Eye (tissue), 1 donor: Measurements from ENCODE around the gene IFI27L1.

Experiments used
- DNase-seq: peaks from one replicate; pipeline ENCODE4 v3.0.0-alpha.2; 2015

IFI27L1 gene

DNA sequence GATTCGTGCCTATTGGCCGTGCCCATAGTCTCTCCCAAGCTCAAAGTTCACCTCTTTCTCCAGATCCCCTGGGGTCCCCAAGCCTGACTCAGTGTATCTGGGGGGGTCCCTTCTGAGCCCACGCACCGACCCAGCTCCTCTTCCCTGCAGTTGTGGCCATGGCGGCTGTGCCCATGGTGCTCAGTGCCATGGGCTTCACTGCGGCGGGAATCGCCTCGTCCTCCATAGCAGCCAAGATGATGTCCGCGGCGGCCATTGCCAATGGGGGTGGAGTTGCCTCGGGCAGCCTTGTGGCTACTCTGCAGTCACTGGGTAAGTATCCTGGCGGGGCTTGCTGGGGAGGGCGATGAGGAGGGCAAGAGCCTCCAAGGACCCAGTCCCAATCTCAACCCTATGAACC is 34.5 kb downstream of the IFI27L1 start:
- no peak for DNase-seq

DNA sequence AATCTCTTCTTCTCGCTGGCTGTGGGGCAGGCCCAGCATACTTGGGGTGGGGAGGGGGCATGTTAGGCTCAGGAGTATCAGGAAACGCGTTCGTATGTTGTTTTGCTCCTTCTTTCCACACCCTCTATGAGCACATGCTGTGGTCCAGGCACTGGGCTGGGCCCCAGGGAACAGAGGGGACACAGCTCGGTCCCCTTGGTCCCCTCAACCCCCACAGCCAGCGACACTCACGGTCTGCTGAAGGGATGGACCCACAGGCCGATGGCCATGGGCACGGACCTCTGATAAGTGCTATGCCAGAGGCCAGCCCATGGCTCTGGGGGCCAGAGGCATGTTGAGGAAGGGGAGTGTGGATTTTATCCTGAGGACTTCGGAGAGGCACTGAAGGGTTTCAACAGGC is 35.6 kb downstream of the IFI27L1 start:
- DNase-seq = no peak

DNA sequence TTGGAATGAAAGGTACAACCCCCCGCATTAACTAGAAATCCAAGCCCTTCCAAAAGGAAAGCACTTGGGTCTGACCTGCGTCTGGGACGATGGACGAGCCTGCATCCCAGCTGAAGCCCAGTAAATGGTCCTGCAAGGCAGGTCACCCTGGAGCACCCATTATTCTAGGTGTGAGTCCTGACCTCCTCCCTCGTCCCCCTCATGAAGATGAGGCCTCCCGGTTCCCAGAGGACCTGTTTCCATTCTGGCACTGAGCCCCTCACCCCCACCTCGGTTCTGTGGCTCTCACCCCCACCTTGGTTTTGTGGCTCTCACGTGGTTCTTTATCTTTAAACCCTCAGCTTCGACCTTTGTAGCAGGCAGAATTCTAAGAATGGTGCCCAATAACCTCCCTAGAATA is 36.7 kb downstream of the IFI27L1 start:
- no peak for DNase-seq

DNA sequence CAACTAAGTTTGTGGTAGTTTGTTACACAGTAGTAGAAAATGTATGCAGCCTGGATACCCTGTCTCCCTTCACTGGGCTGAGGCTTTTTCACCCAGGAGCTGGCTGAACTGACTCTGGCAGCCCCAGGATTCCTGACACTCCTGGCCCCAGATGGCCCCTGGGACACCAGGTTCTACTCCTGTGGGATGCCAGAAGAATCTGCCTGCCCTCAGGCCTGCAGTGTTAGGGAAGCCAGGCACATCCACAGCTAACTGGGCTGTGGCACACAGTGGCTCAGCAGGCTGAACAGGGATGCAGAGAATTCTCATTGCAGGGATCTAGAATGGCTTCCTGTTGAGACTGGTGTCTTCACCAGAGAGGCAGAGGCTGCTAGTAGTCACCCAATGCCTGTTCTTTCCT is 38.0 kb downstream of the IFI27L1 start:
- DNase-seq = no peak

DNA sequence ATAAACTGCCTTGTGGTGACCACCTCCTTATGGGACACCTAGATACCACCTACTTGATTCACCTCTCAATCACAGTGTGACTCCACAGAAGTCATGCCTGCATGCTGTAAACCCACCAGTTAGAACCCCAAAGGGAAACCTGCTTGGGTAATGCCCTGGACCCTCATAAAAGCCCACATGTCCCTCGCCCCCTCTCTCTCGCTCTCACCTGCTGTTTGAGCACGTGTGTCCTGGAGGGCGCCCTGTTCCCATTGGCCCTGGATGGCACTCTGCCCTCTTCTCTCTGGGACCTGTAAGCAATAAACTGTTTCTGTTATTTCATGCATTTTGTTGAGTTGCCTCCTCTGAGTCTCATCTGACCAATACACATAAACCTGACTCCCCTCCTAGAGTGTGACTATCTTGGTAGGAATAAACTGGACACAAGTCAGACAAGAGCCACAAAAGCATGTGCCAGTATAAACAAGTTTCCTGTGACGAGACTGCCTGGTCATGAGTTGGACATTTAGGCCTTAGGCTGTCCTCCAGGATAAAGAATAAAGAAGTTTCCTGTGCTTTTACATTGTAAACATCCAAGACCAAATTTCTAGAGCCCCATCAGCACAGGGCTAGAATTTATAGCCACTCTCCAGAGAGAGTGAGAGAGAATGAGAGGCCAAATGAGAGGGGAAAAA is 39.7 kb downstream of the IFI27L1 start:
- no peak for DNase-seq

DNA sequence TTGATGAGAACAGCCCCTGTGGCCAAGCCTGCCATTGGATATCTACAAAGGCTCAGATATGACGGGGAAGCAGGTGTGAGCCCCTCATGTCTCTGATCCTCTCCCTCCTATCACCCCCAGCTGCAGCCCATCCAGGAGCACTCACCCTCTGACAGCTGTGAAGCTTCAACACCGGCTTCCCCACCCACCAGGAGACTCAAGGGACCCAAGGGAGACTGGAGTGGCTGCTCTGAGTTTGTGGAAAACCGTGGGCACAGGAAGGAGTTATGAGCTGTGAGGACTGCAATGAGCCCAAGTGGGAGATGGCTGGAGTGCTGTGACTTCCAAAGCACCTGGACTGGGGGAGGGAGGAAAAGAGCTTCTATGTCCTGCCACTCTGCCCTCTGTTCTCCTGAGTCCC is 40.4 kb downstream of the IFI27L1 start:
- DNase-seq = no peak

DNA sequence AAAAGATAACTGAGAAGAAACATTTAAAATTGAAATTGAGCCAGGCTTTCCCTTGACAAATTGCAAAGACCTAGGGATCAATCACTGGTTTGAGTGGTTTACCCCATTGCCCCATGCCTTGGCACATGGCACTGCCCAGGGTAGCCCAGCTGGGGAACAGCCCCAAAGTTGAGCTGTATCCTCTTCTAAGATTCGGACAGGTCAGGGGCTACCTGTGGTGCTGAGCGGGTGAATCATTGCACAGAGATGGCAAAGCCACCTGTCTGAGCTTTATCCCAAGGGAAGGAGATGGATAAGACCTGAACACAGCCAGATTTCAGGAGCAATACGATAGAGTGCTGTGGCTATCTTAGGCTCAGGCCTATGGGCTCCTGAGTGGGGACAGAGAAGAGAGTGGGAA is 41.3 kb downstream of the IFI27L1 start:
- DNase-seq = no peak

DNA sequence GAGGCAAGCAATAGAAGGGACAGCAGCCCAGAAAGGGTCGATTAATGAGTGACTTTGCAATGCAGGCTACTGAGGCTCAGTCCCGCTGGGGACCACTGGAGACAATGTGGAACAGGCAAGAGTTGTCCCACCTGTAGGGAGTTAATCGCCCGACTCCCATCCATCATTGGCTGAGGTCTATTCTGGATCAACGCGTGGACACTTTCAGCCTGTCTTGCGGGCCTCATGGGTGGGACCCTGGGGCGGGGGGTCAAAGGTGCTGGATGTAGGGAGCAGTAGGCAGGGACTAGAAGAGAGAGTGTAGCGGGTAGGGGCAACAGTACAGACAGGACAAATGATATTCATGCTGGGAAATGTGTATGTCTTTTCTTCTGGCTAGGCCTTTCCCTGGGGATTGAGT is 42.2 kb downstream of the IFI27L1 start:
- DNase-seq = no peak

DNA sequence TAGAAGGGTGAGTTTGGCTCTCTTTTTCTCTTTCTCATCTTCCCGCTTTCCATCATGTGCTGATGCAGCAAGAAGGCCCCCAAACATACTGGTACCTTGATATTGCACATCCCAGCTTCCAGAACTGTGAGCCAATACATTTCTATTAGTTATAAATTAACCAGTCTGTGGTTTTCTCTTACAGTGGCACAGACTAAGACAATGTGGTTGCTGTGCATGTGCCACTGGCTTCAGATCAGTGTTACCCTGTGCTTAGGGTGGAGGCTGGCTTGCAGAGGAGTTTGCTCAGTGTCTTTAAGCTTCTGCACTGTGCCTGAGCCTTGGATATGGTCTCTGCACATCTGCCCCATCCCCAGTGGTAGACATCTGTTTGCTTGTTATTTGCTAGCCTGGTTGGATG is 42.8 kb downstream of the IFI27L1 start:
- no peak for DNase-seq

DNA sequence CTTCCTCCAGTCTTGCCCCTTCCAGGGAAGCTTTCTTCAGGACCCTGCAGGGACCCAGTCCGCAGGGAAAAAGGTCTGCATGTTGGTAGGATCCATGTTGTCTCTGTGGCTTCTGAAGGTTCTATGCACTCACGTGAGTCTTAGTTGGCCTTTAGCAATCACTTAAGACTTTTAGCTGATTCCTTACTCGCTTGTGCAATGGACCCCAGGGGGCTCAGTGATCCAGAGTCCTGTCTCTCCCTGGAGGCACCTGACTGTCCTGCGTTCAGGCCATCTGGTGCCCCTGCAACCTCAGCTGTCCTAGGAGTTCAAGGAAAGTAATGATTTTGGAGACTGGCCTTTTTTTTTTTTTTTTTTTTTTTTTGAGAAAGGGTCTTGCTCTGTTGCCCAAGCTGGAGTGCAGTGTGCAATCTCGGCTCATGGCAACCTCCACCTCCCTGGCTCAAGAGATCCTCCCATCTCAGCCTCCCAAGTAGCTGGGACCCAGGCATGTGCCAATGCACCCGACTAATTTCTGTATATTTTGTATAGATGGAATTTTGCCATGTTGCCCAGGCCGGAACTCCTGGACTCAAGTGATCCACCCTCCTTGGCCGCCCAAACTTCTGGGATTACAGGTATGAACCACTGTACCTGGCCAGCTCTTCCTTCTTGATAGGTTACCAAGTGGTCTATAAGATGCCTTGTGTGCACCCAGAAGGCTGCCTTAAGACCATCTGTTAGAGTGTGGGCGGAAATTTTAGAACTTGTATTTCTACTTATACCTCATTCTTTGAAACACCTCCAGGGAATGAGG is 43.7 kb downstream of the IFI27L1 start:
- no peak for DNase-seq

DNA sequence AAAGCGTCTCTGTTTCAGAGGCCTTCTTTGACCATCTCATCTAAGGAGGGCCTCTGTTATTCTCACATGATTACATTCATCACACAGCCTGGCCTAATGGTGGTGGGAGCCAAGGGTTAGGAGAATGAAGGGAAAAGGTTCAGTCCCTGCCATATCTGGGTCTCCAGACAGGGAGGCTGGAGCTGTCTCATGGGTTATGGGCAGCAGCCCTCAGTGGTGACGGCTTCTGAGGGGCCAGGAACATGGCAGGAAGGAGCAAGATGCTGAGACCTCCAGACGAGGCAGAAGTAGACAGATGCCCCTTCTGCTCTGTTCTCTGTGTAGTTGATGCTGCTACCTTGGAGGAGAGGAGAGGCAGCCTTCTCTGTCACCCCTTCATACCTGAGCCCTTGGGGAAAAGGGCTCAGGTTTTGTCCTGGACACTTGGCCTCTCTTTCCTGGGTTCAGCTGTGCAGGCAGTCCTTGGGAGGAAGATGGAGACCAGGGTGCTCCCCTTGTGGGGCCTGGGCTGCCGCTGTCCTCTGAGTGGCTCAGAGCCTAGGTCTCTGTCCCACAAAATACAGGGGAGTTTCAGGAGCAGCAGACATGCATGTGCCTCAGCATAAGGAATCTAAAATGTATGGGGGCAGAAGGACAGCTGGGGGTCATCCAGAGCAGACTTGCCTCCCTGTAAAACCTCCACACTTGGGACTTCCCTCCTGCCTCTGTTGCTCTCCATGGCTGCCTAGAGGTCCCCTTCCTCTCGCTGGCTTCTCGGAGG is 44.7 kb downstream of the IFI27L1 start:
- no peak for DNase-seq

DNA sequence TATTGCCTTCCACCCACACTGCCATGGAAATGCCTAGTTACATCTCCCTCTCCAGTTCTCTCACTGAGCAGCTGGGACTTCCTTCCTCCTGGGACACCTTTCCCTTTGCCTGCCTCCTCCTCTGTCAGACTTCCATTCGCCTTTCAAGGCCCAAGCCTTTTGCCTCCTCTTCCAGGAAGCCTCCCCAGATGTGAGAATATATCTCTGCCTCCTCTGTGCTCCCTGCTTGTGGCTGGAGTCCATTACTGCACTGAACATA is 45.2 kb downstream of the IFI27L1 start:
- DNase-seq = no peak

DNA sequence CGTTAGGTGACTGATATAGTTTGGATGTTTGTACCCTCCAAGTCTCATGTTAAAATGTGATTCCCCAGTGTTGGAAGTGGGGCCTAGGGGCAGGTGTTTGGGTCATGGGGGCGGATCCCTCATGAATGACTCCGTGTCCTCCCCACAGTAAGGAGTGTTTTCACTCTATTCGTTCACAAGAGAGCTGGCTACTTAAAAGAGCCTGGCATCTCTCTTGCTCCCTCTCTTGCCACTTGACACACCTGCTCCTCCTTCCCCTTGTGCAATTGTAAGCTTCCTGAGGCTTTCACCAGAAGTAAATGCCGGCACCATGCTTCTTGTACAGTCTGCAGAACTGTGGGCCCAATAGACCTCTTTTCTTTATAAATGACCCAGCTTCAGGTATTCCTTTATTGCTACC is 45.7 kb downstream of the IFI27L1 start:
- no peak for DNase-seq

DNA sequence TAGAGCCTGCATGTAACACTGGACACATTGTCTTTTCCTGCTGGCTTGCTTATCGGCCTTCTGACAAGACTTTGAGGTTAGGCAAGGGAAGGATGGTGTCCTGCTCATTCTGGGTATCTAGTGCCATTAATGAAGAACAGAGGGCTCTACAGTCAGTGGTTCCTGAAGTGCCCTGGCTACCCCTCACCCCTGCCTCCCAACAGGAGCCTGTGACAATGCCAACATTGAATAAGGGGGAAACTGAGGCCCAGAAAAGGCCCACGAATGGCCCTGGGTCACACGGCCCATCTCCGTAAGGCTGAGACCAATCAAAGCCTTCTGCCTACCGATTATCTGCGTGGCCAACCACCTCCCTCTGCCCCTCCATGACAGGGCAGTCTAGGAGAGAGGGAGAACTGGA is 46.2 kb downstream of the IFI27L1 start:
- no peak for DNase-seq

DNA sequence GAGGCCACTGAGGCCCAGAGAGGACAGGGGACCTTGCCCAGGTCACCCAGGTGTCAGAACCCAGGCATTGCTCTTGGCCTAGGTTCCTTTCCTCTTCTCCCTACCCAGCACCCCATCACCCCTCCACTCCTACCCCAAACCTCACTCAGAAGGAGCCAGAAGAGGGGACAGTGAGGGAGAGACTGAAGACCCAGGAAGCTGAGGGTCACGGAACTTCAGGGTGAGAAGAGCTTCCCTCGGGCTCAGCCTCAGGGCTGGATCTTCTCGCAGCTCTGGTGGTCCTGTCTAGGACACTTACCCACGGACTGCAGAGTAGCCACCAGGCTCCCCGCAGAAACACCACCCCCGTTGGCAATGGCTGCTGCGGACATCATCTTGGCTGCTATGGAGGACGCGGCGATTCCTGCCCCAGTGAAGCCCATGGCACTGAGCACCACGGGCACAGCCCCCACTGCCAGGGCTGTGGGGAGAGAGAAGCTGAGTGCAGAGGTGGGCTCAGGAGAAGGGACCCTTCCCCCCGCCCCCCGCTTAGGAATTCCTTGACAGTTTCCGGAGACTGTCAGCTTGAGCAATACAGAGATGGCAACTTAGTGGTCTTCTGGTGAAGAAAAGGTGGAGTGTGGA is 47.2 kb downstream of the IFI27L1 start:
- DNase-seq = no peak

DNA sequence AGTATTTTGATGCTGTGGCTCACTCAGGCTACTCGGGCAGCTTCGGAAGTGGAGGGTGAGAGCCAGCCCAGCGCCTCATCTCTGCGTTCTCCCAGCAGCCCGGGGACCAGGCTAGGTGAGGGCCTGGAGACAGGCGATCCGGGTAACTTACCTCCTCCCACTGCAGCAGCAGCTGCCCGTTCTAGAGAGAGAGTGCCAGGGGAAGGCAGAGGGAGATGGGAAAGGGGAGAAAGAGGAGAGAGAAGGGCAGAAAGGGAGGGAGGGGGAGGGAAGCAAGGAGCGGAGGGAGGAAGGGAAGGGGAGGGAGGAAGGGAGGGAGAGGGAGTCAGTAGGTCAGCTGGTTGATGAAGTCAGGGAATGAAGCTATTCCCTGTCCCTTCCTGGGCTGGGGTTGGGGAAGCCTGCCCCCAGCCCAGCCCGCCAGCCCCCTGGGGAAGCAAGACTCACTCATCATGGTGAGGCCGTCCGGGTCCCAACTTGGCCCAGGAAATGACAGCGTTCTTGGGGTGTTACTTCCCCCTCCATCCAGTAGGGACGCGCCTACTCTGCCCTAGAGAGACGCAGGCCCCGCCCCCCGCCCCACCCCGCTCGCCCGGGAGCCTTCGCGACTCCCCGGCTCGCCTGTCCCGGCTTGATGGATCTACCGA is 48.1 kb downstream of the IFI27L1 start, which contains the start of gene IFI27L2:
TSS of gene IFI27L2 (minus strand) at position 494 of the 647 bp plus-strand sequence. CDS start at position 454, 40 bp downstream.
- DNase-seq = peak; percentile 88

DNA sequence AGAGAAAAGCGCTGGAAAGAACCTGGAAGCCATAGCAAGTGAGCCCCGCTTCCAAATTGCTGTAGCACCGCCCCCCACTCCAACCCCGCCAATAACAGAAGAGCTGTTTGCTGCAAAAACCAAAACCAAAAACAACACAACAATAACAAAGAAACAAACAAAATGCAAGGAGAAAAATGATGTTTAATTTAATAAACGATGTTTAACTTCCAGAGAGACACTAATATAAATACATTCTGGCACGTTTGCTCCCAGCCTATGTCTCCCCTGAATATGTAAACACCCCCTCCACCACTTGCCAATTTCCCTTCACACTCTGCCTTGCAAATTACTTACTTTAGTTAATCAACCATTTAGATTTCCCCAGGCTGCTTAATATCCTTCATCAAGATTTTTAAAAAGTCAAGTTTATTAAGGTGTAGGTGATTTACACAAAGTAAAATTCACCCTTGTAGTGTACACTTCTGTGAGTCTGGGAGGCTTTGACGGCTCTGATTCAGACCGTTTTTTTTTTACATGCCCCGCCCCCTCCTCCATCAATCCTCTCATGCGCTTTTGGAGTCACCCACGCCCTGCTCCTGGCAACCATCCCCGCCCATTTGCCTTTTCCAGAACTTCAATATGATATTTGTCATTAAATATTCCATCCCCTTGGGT is 48.8 kb downstream of the IFI27L1 start:
- peak; percentile 80 for DNase-seq

DNA sequence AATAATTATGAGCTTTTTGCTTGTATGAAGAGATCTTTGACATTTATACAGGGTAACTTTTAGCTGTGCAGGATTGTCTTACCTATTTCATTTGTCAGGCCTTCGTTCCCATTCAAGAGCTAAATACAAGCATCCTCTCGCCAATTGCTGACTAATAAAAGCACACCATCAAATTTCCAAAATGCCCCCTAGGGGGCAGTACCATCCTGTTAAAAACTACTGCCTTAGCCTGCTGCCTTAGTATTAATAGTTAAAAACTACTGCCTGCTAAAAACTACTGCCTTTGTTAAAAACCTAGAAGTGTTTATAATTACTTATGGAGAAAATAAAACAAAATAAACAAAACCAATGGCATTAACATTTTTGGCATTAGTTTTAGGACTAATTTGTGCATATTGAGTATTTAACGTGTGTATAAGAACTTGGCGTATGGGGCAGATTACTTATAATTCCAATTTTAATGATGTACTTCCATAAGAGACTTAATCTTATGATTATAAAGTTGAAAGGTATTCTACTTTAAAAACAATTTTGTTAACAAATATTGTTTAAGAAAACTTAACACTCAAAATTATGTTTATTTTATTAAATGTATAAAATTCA is 51.3 kb downstream of the IFI27L1 start:
- peak; percentile 90 for DNase-seq

DNA sequence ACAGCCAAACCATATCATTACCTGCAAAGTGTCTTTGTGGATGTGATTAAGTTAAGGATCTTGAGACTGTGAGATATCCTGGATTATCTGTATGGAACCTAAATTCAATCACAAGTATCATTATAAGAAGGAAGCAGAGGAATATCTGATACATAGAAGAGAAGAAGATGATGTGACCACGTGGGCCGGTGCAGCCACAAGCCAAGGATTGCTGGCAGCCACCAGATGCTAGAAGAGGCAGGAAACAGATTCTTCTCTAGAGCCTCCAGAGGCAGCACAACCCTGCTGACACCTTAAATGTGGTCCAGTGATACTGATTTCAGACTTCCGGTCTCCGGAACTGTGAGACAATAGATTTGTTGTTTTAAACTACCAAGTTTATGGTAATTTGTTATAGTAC is 54.4 kb downstream of the IFI27L1 start:
- no peak for DNase-seq

DNA sequence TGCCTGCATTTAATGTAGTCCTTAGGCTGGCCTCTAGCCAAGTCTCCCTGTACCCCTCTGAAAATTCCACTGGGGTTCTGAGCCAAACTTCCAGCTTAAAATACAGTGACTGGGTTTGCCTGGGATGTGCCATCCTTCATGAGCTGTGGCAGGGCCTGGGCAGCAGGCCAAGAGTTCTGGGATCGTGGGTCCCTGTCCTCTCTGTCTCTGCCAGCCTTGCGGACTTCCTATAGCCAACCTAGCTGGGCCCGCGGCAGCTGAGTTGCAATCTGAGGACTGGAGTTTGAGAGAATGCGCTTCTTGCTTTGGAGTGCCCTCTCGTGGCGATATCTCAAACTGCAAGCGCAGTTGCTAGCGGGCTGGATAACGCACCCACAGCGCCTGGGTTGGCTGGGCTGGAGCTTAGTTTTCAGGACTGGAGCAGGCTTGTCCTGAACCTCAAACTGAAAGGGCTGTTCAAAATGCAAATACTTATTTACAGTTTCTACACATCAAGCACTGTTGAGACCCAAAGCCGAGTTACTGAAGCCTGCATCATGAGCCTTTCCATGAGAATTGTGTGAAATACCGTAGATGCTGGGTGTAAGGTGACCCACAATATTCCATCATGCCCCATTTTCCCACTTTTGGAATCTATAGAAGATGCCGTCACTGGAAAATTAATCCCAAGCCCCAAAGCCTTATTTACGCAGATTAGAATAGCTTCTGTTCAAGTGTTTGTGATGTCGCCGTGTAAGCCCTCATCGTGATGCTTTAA is 55.6 kb downstream of the IFI27L1 start:
- peak; percentile 94 for DNase-seq

DNA sequence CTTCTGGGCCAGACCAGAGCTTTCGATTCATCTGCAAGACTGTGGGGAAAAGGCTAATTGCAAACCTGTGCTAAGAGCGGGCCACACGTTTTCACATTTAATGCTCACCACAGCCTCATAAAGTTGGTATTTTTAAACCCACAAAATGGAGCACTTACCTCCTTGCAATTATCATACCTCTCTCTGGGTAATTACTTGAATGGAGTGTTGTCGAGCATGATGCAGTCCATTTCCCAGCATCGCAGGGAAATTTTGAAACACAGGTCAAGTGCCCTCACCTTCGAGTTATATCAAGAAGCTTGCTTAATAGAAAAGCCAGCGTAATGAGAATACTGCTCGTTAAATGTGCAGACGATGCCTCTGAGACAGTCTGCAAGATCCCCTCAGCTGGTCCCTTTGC is 57.1 kb downstream of the IFI27L1 start:
- no peak for DNase-seq
